NCI-H1694 treated with DMSO at 0.1 percent for 48 hours (cell line): Measurements from ENCODE around the gene ANKRD23.

ENCODE experiments used
- DNase-seq: peaks from one replicate; lab custom pipeline; 2025; lab: John Stamatoyannopoulos, UW

Gene ANKRD23

DNA sequence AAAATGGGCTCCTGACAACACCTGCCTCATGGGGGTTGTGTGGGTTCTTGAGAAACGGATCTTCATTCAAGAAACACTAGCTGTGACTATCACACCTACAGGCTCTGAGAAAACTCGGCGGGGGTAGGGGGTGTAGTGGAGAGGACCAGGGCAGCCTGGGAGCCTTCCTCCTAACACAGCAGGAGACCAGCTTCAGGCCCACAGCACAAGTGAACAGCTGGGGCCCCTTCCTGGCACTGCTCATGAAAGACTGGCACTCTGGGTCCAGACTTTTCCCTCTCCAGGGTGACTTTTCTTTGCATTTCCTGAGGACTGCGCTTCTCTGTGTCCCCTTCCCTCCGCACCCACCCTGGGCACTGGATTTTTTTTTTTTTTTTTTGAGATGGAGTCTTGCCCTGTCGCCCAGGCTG lies 33.2 kb upstream of the ANKRD23 start:
- DNase-seq = no peak

- DNase-seq = no peak
These were observed 32.6 kb upstream of the ANKRD23 start for GRCh38 chr2:96876269-96877041.

DNA sequence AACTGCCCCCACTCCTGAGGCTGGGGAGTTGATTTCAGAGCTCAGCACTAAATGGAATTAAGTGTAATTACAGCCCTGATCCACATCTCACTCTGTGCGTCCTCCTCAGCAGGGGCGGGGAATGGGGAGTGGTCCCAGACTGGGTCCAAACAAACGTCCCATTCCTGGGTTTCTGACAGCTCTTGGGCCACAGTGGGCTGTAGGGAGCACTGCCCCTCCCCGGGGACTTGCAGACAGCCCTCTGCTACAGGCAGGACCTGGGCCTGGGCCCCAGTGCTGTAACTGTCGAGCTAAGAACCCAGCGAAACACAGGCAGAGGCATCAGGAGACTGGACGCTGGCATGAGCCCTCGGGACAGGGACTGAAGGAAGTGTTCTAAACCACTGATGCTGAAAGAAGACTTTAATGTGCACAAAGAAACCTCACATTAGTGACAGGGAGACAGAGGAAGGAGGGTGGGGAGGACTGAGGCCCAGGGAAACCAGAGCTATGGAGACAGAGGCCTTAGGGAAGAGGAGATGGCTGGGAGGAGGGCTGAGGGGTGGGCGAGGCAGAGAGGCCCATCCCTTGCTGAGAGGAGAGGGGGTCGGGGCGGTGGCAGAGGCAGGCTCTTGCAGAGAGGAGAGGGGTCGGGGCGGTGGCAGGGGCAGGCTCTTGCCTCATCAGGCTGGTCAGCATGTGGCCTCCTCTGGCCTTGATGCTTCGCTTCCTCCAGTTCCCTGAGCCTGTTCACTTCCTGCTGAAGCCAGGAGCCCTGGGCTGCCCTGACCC lies 31.9 kb upstream of the ANKRD23 start:
- DNase-seq = no peak

DNA sequence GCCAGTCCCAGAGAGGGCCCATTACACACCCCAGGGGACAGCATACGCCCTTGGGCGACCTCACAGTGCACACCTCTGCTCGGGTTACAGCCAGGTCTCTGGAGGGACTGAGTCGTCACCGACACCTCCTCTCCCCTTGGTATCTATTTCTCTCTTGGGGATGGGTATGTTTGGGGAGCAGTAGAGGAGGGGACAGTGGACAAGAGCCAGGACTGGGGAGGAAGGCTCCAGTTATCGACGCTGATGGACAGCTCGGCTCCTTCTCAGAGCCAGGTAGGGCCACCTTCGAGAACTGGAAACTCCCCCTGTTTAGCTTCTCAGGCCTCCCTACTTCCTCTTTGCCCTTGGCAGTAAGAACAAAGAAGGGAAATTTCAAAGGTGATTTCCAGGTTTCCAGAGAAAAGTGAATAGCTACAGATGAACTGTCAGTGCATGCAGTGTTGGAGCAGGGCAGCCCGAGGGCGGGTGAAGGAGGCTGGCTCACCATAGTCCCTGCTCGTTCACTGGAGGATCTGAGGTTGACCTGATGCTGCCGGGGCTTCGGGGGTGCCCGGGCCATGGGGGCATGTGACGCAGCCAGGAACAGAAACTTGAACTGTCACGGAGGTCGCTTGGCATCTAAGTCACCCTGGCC lies 30.5 kb upstream of the ANKRD23 start:
- no peak for DNase-seq

DNA sequence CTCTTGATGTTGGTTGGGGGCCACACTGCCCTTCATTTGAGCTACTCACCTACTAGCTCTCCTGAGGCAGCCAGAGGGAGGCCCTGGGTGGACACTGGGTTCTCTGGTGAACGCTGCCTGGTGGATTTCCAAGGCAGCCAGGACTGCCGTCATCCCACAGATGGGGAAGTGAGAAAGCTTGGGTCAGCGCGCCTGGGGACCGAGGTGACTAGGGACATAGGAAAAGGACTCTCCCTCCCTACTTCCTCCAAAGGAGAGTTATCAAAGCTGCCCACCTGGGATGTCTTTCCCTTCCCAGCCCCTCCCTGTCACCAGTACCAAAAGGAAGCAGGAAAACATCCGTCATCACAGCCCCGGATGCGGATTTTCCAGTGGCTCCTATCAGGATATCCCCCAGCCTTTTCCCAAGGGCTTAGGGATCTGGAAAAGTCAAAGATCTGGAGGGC lies 29.9 kb upstream of the ANKRD23 start:
- DNase-seq = no peak

DNA sequence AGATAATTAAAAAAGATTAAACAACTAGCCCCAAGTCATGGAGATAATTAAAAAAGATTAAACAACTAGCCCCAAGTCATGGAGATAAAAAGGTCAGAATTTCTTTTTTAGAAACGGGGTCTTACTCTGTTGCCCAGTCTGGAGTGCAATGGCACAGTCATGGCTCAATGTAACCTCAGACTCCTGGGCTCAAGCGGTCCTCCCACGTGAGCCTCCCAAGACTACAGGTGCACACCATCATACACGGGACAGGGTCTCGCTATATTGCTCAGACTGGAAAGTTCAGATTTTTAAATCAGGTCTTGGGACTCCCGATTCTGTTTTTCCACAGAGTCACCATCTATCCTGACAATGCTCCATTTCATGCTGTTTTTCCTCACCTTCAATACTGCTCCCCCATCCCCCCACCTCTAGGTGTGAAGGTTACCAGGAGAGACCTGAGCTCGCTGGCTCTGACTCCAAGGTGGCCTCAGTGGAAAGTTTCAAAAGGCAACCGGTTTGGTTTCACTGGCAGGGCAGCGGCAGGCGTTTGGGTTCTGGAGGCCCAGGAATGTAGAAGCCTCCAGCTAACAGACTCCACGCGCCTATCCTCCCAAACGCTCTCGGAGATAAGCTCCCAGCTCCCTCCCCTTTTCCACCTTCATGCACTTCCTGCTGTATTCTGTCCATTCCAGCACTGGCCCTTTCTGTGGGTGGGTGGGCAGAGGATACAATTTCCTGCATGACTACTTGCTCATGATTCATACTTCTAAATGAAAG lies 28.9 kb upstream of the ANKRD23 start:
- DNase-seq = no peak

- DNase-seq = no peak
These were observed 26.9 kb upstream of the ANKRD23 start for GRCh38 chr2:96870626-96871255.

- no peak for DNase-seq
These were observed 26.2 kb upstream of the ANKRD23 start, which contains the start of gene SEMA4C for GRCh38 chr2:96869822-96870625. SEMA4C (minus strand) TSS chr2:96870080; CDS start chr2:96867886, 2,194 bp downstream.

GRCh38 chr2:96869281-96869821 lies 25.5 kb upstream of the ANKRD23 start:
- DNase-seq = no peak

DNA sequence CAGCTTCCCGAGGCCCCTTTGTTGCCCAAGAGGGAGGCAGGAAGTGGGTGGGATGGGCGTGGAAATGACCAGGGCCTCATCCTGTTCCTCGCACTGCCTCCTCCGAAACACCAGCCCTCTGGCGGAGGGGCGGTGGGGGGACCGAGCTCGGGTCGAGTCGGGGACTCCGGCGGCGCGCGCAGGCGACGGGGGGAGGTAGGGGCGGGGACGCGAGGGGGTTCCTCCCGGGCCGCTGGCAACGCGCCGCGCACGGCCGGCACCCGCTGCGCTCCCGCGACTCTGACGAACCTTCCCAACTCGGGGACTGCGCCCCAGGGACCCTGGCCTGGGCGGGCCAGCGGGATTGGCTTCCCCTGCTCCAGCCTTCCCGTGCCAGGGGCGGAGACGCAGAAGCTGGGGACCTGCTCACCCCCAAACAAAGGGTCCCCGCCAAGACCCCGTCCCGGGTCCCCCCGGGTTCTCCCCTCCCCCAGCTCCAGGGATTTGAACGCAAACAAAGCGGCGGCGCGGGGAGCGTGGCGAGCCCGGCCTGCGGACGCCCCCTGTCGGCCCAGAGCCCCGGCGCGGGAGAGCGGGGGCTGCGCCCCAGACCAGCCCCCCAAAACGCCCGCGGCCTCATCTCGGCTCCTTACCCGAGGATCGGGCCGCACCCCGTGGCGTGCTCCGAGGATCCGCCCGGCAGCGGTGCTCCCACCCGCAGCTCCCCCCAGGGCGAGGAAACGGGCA lies 24.9 kb upstream of the ANKRD23 start:
- DNase-seq = peak; percentile 33

GRCh38 chr2:96867756-96868554 lies 24.1 kb upstream of the ANKRD23 start:
- no peak for DNase-seq

DNA sequence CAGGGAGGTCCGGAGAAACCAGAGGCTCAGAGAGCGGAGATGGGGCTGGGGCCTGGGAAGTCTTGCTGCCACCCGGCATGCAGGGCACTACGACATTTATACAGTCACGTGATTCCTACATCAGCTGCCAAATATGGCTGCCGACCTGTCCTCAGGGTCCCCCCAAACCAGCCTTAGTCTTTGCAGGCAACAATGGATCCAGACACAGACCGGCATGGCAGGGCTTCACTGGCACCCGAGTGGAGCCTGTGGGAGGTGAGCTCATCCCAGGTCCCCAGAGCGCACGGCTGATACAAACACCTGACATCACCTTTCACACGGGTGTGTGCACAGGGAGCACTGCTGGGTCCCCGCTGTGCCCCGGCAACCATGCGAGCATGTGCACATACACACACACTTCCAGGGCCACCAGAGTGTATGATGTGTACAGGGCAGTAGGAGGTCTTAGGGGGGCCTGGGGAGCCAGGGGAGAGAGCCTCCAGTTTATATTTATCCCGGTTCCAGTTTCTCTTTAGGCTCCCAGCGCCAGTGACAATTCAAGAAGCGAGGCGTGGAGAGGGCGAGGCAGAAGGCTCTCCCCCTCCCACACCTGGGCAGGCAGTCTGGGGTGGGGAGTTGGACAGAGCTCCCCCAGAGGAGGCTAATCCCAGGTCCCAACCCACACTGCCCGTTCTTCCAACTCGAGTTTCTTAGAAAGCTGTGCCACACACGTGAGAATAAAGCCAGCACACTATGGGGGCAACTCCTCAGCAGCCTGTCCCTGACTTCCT lies 23.4 kb upstream of the ANKRD23 start:
- DNase-seq = peak; percentile 20

- DNase-seq = no peak
These were observed 22.8 kb upstream of the ANKRD23 start for GRCh38 chr2:96866586-96866985.

DNA sequence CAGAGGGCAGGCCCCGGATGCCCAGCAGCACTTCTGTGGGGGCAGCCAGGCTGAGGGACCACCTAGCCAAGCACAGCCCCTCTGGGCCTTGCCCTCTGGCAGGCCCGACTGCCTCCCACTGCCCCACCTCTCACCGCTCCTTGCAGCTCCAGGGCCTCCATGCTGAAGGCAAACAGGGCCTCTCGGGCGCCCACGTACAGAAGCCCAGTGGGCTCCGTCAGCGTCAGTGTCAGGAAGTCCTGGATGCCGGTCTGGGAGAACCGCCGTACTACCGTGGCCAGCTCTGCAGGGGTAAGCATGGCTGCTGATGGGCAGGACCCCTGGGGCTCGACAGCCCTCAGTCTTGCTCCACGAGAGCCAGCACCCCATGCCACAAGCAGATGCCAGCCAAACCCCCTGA lies 22.3 kb upstream of the ANKRD23 start:
- no peak for DNase-seq

DNA sequence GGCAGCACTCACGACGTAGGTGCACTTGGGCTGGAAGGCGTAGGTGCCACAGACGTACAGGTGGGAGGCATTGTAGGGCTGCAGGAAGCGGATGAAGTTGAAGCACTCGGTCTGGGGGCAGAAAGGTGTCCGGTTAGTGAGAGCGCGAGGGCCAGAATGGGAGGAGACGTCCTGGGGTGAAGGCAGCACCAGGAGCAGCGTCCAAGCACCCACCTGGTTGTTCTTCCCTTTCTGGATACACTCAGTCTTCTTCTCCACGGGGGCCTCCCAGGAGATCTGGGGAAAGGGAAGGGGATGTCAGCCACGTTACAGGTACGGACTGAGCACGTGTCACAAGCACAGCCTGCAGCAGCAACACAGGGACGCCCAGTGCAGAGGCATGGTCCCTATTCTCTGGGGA lies 21.8 kb upstream of the ANKRD23 start:
- DNase-seq = no peak

- DNase-seq = no peak
These were observed 20.7 kb upstream of the ANKRD23 start for GRCh38 chr2:96864343-96865091.

DNA sequence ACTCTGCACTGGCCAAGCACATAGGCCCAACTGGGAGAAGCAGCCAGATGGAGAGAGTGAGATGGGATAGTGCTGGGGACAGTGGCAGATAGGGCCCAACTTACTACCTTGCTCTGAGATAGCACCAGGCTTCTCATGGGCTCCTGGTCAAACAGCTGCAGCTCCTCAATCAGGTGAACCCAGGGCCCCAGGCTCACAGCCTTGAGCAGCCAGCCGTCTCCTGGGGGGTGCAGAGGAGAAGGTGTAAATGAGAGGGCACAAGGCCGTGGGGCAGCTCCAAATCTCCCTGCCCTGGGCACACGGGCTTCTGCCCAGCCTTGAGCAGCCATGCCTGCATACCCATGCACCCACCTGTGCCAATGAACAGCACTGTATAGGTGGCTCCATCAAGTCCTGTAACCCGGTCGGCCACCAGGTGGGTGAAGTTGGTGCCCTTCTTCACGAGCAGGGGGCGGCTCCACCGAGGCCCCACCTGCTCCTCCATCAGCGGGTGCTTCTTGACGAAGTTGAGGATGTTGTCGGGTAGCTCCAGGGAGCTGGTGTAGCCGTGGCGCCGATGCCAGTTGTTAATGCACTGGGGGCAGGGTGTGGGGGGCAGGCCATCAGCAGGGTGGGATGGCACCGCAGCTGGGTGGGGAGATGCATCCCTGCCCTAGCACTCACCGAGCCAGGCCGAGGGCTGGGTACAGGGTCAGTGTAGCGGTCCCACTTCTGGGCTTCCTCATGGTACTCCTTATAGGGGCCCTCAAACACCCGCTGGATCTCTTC lies 19.9 kb upstream of the ANKRD23 start:
- no peak for DNase-seq
